ENCODE data around the gene SAMD5. TPM values are rescaled to one million over a fixed set of nuclear protein-coding genes. Genes with fewer than 3 reads are reported as not detected.

Gene SAMD5
- total and polyA plus RNA-seq, 10 donors: 0.15 to 5.0 (median 1.7) TPM

DNA sequence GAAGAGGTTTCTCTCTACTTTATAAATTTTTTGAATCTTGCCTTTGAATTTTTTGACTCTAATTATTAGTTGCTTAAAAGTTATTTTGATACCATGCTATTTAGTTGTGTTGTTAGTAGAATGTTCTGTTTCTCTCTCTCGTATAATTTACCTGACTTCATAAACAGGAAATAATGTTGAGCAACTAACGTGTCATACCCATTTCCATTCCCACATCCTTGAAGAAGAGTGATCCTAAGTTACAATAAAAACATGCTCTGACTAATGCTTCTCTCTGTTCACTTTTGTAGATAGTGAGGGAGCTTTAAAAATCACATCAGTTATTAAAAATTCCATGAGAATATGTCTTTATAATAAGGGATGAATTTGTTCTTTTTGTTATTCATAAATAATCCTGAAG lies 69.7 kb downstream of the SAMD5 start:
- no peak for DNase-seq
- WGBS, 5 donors: 52 to 70% (median 57%) methylated on average over 2 of the region's 2 CpGs
- Histone ChIP-seq H3K36me3 (no peaks in the 10 kb centered on the region), H3K9me3 (peaks cover 0 to 14% (median 0%) of the 10 kb centered on the region in 8 donors), H3K4me3 (no peak overlapping the region), H3K4me1 (no peaks in the 10 kb centered on the region), H3K27me3 (replicated peaks in 1 of 7) (no peaks in the 10 kb centered on the region), H3K27ac (no peak overlapping the region)
- intact Hi-C loops (cut with DNase I; ENCODE audit: low total_unique reads): no loop called here
- TF ChIP-seq, protein P1, sequence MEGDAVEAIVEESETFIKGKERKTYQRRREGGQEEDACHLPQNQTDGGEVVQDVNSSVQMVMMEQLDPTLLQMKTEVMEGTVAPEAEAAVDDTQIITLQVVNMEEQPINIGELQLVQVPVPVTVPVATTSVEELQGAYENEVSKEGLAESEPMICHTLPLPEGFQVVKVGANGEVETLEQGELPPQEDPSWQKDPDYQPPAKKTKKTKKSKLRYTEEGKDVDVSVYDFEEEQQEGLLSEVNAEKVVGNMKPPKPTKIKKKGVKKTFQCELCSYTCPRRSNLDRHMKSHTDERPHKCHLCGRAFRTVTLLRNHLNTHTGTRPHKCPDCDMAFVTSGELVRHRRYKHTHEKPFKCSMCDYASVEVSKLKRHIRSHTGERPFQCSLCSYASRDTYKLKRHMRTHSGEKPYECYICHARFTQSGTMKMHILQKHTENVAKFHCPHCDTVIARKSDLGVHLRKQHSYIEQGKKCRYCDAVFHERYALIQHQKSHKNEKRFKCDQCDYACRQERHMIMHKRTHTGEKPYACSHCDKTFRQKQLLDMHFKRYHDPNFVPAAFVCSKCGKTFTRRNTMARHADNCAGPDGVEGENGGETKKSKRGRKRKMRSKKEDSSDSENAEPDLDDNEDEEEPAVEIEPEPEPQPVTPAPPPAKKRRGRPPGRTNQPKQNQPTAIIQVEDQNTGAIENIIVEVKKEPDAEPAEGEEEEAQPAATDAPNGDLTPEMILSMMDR (IDR thresholded peaks at IDR 0.05 in 8 of 11, conservative IDR thresholded peaks at IDR 0.05 in 3 of 11): no peak
- TF ChIP-seq POLR2AphosphoS5 (IDR thresholded peaks at IDR 0.05) (no peak), POLR2A (IDR thresholded peaks at IDR 0.05) (no peak)

GRCh38 chr6:147578883-147579282 lies 70.4 kb downstream of the SAMD5 start:
- H3K36me3 ChIP-seq: no peaks in the 10 kb centered on the region
- TF ChIP-seq POLR2AphosphoS5 (IDR thresholded peaks at IDR 0.05) (no peak), POLR2A (IDR thresholded peaks at IDR 0.05) (no peak)
- TF ChIP-seq, protein P1 (IDR thresholded peaks at IDR 0.05 in 8 of 11, conservative IDR thresholded peaks at IDR 0.05 in 3 of 11): no peak
- H3K27ac ChIP-seq: no peak overlapping the region
- no peak for DNase-seq
- WGBS, 5 donors: 79 to 87% (median 83%) methylated on average over 2 of the region's 2 CpGs
- H3K9me3 ChIP-seq: peaks cover 0 to 14% (median 0%) of the 10 kb centered on the region in 8 donors
- no peaks in the 10 kb centered on the region for H3K27me3 ChIP-seq (replicated peaks in 1 of 7)
- intact Hi-C loops (cut with DNase I; ENCODE audit: low total_unique reads): no loop called here
- no peaks in the 10 kb centered on the region for H3K4me1 ChIP-seq
- no peak overlapping the region for H3K4me3 ChIP-seq

DNA sequence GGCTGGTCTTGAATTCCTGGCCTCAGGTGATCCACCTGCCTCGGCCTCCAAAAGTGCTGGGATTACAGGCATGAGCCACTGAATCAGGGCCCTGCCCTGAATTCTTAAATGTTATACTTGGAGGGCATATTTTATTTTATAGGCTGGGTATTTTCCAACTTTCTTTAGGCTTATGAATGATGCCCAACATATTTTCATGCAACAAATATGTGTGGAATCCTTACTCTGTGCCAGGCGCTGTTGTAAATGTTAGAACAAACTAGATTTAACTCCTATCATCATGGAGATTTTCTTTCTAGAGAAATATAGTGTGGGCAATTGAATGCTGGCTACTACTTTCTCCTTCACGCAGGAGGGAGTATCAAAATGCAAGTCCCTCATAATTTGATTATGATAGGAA lies 71.2 kb downstream of the SAMD5 start:
- Histone ChIP-seq H3K27me3 (replicated peaks in 1 of 7) (no peaks in the 10 kb centered on the region), H3K36me3 (no peaks in the 10 kb centered on the region), H3K4me1 (no peaks in the 10 kb centered on the region), H3K27ac (no peak overlapping the region), H3K4me3 (no peak overlapping the region), H3K9me3 (peaks cover 0 to 14% (median 0%) of the 10 kb centered on the region in 8 donors)
- WGBS, 5 donors: 73 to 92% (median 85%) methylated on average over 3 of the region's 3 CpGs
- intact Hi-C loops (cut with DNase I; ENCODE audit: low total_unique reads): no loop called here
- DNase-seq: no peak
- TF ChIP-seq POLR2AphosphoS5 (IDR thresholded peaks at IDR 0.05): no peak
- TF ChIP-seq POLR2A (IDR thresholded peaks at IDR 0.05): no peak
- TF ChIP-seq, protein P1 (IDR thresholded peaks at IDR 0.05 in 8 of 11, conservative IDR thresholded peaks at IDR 0.05 in 3 of 11): no peak

DNA sequence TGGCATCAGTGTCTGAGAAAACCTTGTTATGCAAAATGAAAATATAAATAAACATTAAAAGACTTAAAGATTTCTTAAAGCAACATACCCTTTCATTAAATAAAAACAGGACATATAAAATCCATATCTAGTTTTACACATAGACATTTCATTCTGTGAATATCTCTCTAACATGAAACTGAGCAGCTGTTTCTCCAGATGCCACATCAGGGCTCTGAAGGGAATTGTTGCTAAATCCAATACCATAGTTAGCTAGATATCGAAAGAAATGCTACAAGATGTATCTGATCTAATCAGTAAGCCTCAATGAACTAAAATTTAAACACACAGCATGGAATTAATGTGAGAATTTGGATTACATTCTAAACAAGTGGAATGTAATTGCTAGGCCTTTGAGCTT lies 74.5 kb downstream of the SAMD5 start:
- no peak for TF ChIP-seq POLR2AphosphoS5 (IDR thresholded peaks at IDR 0.05)
- no peak for TF ChIP-seq POLR2A (IDR thresholded peaks at IDR 0.05)
- TF ChIP-seq, protein P1 (IDR thresholded peaks at IDR 0.05 in 8 of 11, conservative IDR thresholded peaks at IDR 0.05 in 3 of 11): no peak
- H3K27ac ChIP-seq: no peak overlapping the region
- no peaks in the 10 kb centered on the region for H3K36me3 ChIP-seq
- H3K4me1 ChIP-seq: no peaks in the 10 kb centered on the region
- peaks cover 0 to 12% (median 0%) of the 10 kb centered on the region in 8 donors for H3K9me3 ChIP-seq
- no peak overlapping the region for H3K4me3 ChIP-seq
- WGBS, 5 donors: 61 to 94% (median 81%) methylated on average over 1 of the region's 1 CpG
- no peaks in the 10 kb centered on the region for H3K27me3 ChIP-seq (replicated peaks in 1 of 7)
- intact Hi-C loops (cut with DNase I; ENCODE audit: low total_unique reads): no loop called here
- DNase-seq: no peak
